ENCODE data around the gene AMIGO3.

GRCh38 chr3:49763981-49764380, 44.5 kb upstream of the AMIGO3 start:
- TF ChIP-seq JUND (IDR thresholded peaks at IDR 0.05) (no peak), CTCF (IDR thresholded peaks at IDR 0.05 in 2 of 3, conservative IDR thresholded peaks at IDR 0.05 in 1 of 3; ENCODE audit: borderline replicate concordance in 1 of 3, insufficient read depth in 1 of 3, low read depth in 2 of 3, low read length in 2 of 3) (no peak), REST (IDR thresholded peaks at IDR 0.05; ENCODE audit: low read depth) (no peak), FOSL1 (IDR thresholded peaks at IDR 0.05; ENCODE audit: low read depth) (no peak), CEBPB (IDR thresholded peaks at IDR 0.05; ENCODE audit: low read depth) (no peak), EZH2 (IDR thresholded peaks at IDR 0.05) (no peak), POLR2A (IDR thresholded peaks at IDR 0.05; ENCODE audit: borderline replicate concordance, extremely low read depth, insufficient read depth, insufficient read length) (no peak), POLR2AphosphoS5 (IDR thresholded peaks at IDR 0.05; ENCODE audit: low read depth, low read length) (no peak), TCF7L2 (IDR thresholded peaks at IDR 0.05; ENCODE audit: borderline replicate concordance, extremely low read depth, insufficient read depth, insufficient read length) (no peak)

All from HCT116 (cell line).